Liver (tissue), 9 donors: ENCODE results near the gene ADGRF3. TPM values are rescaled to one million over a fixed set of nuclear protein-coding genes. Genes with fewer than 3 reads are reported as not detected.
"Not testable (repeated sequence)": the region's sequence is repeated elsewhere in the genome, so short reads cannot be mapped to it uniquely, and the experiment has no call there.

ENCODE experiments used
- DNase-seq: peaks from one replicate; pipeline ENCODE4 v3.0.0-alpha.2; 2017; ENCODE audit warnings: low spot score
- H3K27ac ChIP-seq, 2 donors: one replicate each; pipeline ENCODE4 v1.7.0; 2013; ENCODE audit warnings: inconsistent platforms in 2 of 2, low read length in 2 of 2, control low read depth in 1 of 2, low read depth in 1 of 2, mild to moderate bottlenecking in 1 of 2
- H3K27me3 ChIP-seq, 4 donors: one replicate each; pipeline versions ENCODE4 v1.6.1 to v1.7.0; 2013; ENCODE audit warnings: low read length in 3 of 4, inconsistent platforms in 1 of 4, mild to moderate bottlenecking in 1 of 4, moderate library complexity in 1 of 4; ENCODE audit not compliant: control insufficient read depth in 4 of 4, insufficient read depth in 4 of 4
- H3K36me3 ChIP-seq, 4 donors: one replicate each; pipeline versions ENCODE4 v1.6.1 to v1.7.0; 2013; ENCODE audit warnings: low read length in 3 of 4, mild to moderate bottlenecking in 3 of 4, low read depth in 1 of 4, moderate library complexity in 1 of 4; ENCODE audit not compliant: control insufficient read depth in 4 of 4, insufficient read depth in 3 of 4
- H3K4me1 ChIP-seq, 4 donors: one replicate each; pipeline versions ENCODE4 v1.6.1 to v1.7.0; 2013; ENCODE audit warnings: low read length in 3 of 4, mild to moderate bottlenecking in 3 of 4, moderate library complexity in 1 of 4; ENCODE audit not compliant: control insufficient read depth in 4 of 4, insufficient read depth in 4 of 4
- H3K4me3 ChIP-seq, 3 donors: one replicate each; pipeline versions ENCODE4 v1.6.1 to v1.7.0; 2013; ENCODE audit warnings: low read length in 3 of 3, control low read depth in 1 of 3, low read depth in 1 of 3, mild to moderate bottlenecking in 1 of 3
- H3K9ac ChIP-seq, 2 donors: one replicate each; pipeline ENCODE4 v1.7.0; 2013; ENCODE audit warnings: low read length in 2 of 2, mild to moderate bottlenecking in 2 of 2, moderate library complexity in 2 of 2, control low read depth in 1 of 2, low read depth in 1 of 2
- H3K9me3 ChIP-seq, 4 donors: one replicate each; pipeline versions ENCODE4 v1.6.1 to v1.7.0; 2013; ENCODE audit warnings: low read length in 3 of 4; ENCODE audit not compliant: control insufficient read depth in 4 of 4
- ATF3 ChIP-seq: IDR thresholded peaks from 2 replicates; pipeline ENCODE4 v1.6.1; 2016; ENCODE audit warnings: antibody characterized with exemption
- EGR1 ChIP-seq, 2 donors: IDR thresholded peaks; 2 replicates each; pipeline ENCODE4 v1.6.1; 2016 to 2018; ENCODE audit warnings: antibody characterized with exemption in 2 of 2, low read depth in 2 of 2
- FOXA1 ChIP-seq: IDR thresholded peaks from 2 replicates; pipeline ENCODE4 v1.6.1; 2016; ENCODE audit warnings: antibody characterized with exemption
- FOXA2 ChIP-seq: IDR thresholded peaks from 2 replicates; pipeline ENCODE4 v1.6.1; 2016; ENCODE audit warnings: antibody characterized with exemption
- GABPA ChIP-seq, 2 donors: IDR thresholded peaks in 1 of 2; conservative IDR thresholded peaks in 1 of 2; 2 replicates each; pipeline ENCODE4 v1.6.1; 2016; ENCODE audit warnings: antibody characterized with exemption in 2 of 2, mild to moderate bottlenecking in 1 of 2, moderate library complexity in 1 of 2
- HNF4A ChIP-seq, 2 donors: conservative IDR thresholded peaks; 2 replicates each; pipeline ENCODE4 v1.6.1; 2016; ENCODE audit warnings: antibody characterized with exemption in 2 of 2, mild to moderate bottlenecking in 2 of 2
- HNF4G ChIP-seq: IDR thresholded peaks from 2 replicates; pipeline ENCODE4 v1.6.1; 2016; ENCODE audit warnings: antibody characterized with exemption
- JUND ChIP-seq, 2 donors: IDR thresholded peaks; 2 replicates each; pipeline ENCODE4 v1.6.1; 2016; ENCODE audit warnings: antibody characterized with exemption in 2 of 2
- NR2F2 ChIP-seq: IDR thresholded peaks from 2 replicates; pipeline ENCODE4 v1.6.1; 2016; ENCODE audit warnings: antibody characterized with exemption
- RXRA ChIP-seq, 2 donors: IDR thresholded peaks; 2 replicates each; pipeline ENCODE4 v1.6.1; 2017 to 2018; ENCODE audit warnings: antibody characterized with exemption in 2 of 2, mild to moderate bottlenecking in 1 of 2
- WGBS: extraction: QIAGEN DNeasy Blood & Tissue Kit; methylation state at CpG from one replicate; pipeline ENCODE4 v1.1.7; 2013; 5-methylcytosine and 5-hydroxymethylcytosine counted together
- polyA plus RNA-seq, 2 donors: library from polyadenylated mRNA; stranded (reverse) in 1 of 2; unstranded in 1 of 2; fragments of 200-250 nt in 1 of 2; fragments of >200 nt in 1 of 2; fragmentation: Nextera tagmentation in 1 of 2; extraction: Ambion mirVana in 1 of 2; gene quantifications; one replicate each; pipeline versions ENCODE4 v1.2.1 to v1.2.3, GENCODE V29; 2013 to 2015
- total RNA-seq, 2 donors: library from RNA; depleted of rRNA; stranded (reverse); fragments of >200 nt; gene quantifications; one replicate each; pipeline ENCODE4 v1.2.3, GENCODE V29; 2014
- TF ChIP-seq, protein P1 (sequence below): fragments of 150-350 bp; IDR thresholded peaks from 2 replicates; pipeline ENCODE4 v1.5.1; 2017; ENCODE audit warnings: improper control_type of control experiment, low read depth, low read length; ENCODE audit not compliant: missing input control
- TF ChIP-seq, protein P2 (sequence below): IDR thresholded peaks from 2 replicates; pipeline ENCODE4 v1.6.1; 2016; ENCODE audit warnings: antibody characterized with exemption, mild to moderate bottlenecking
- donor health status: healthy.
- donor health status: healthy.
- donor health status: healthy.
- donor health status: healthy.
- donor health status: healthy.

The ADGRF3 gene
- total and polyA plus RNA-seq, 4 donors = 0.07 to 0.25 (median 0.10) TPM

DNA sequence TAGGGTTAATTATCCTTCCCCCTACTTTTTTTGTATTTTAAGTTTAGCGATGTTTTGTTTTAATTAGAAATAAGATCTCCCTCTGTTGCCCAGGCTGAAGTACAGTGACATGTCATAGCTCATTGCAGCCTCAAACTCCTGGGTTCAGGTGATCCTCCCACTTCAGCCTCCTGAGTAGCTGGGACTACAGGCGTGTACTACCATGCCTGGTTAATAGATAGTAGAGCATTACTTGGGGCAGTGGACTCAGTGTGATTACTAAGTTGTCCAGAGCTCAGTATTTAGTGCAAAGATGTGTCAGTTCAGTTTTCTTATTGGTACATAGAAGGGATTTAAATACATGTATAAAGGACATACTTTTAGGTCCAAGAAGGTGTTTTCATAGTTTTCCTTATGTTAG lies 9.5 kb upstream of the ADGRF3 start:
- Histone ChIP-seq H3K4me1 (peaks cover 0 to 2% (median under 1%) of the 10 kb centered on the region in 4 donors), H3K9ac (no peak overlapping the region), H3K4me3 (no peak overlapping the region), H3K9me3 (no peaks in the 10 kb centered on the region), H3K27me3 (no peaks in the 10 kb centered on the region), H3K36me3 (peaks cover 0 to 5% (median 0%) of the 10 kb centered on the region in 4 donors), H3K27ac (no peak overlapping the region)
- TF ChIP-seq, protein P1, sequence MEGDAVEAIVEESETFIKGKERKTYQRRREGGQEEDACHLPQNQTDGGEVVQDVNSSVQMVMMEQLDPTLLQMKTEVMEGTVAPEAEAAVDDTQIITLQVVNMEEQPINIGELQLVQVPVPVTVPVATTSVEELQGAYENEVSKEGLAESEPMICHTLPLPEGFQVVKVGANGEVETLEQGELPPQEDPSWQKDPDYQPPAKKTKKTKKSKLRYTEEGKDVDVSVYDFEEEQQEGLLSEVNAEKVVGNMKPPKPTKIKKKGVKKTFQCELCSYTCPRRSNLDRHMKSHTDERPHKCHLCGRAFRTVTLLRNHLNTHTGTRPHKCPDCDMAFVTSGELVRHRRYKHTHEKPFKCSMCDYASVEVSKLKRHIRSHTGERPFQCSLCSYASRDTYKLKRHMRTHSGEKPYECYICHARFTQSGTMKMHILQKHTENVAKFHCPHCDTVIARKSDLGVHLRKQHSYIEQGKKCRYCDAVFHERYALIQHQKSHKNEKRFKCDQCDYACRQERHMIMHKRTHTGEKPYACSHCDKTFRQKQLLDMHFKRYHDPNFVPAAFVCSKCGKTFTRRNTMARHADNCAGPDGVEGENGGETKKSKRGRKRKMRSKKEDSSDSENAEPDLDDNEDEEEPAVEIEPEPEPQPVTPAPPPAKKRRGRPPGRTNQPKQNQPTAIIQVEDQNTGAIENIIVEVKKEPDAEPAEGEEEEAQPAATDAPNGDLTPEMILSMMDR = no peak
- TF ChIP-seq HNF4A (conservative IDR thresholded peaks at IDR 0.05) = no peak
- WGBS = 96% methylated on average over 2 of the region's 2 CpGs
- DNase-seq = no peak

DNA sequence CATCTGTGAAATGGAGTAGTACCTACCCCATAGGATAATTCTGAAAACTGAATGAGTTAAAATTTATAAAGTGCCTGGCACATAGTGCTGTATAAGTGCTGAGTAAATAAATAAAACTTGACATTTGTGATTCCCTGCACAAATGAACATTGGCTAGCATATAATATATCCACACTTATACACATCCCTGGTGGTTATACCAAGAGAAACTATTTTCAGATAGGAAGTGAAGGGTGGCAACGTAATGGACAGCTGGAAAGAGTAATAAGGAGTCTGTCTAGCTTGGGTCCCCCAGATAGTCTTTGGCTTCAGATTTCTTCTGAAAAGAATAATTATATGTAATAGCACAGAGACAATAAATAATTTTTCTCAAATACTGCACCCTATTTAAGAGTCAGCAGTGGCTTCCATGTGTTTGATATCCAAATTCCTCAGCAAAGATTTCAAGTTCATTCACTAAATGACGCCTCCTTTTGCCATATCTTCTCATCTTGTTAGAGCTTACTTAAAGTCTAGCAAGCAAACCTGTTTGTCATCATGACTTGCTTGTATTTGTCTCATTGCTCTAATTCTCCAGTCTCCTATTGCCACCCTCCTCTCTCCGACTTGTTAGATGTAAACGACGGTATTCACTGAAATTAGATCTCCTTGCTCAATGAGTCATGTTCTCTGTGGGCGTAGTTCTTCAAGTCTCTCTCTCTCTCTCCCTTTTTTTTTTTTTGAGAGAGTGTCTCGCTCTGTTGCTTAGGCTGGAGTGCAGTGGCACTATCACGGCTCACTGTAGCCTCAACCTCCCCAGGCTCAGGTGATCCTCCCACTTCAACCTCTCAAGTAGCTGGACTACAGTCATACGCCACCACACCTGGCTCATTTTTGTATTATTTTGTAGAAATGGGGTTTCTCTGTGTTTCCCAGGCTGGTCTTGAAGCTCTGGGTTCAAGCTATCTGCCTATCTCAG lies 8.7 kb upstream of the ADGRF3 start:
- no peak for DNase-seq
- 93% methylated on average over 9 of the region's 9 CpGs for WGBS
- TF ChIP-seq NR2F2 = no peak
- Histone ChIP-seq H3K36me3 (peaks cover 0 to 5% (median 0%) of the 10 kb centered on the region in 4 donors), H3K27ac (no peak overlapping the region), H3K9me3 (no peaks in the 10 kb centered on the region), H3K4me1 (peaks cover 0 to 2% (median 2%) of the 10 kb centered on the region in 4 donors), H3K4me3 (no peak overlapping the region), H3K27me3 (no peaks in the 10 kb centered on the region), H3K9ac (no peak overlapping the region)

- H3K36me3 ChIP-seq, H3K27me3 ChIP-seq, H3K4me1 ChIP-seq, DNase-seq, H3K9ac ChIP-seq, H3K27ac ChIP-seq, H3K4me3 ChIP-seq, H3K9me3 ChIP-seq: not testable (repeated sequence)
- 98% methylated on average over 16 of the region's 16 CpGs for WGBS
Measured at GRCh38 chr2:26354469-26354868, 7.9 kb upstream of the ADGRF3 start.

DNA sequence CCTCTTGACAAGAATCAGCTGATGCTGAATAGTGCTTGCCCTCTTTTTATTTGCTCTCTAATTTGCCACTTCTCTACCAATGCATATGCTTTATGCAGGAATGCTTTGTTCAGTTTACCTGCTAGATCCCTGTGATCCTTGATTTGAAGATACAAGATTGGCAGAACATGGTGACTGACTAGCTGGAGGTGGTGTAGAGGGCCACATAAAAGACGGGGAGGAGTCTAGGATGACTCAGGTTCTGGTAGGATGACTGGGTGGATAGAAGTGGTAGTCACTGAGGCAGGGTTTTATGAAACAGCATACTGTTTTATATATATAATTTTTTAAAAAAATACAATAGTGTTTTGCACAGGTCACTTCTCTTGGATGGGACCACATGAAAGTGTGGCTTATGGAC lies 6.3 kb upstream of the ADGRF3 start:
- Histone ChIP-seq H3K9ac (no peak overlapping the region), H3K36me3 (peaks cover 0 to 5% (median 0%) of the 10 kb centered on the region in 4 donors), H3K9me3 (no peaks in the 10 kb centered on the region), H3K27ac (no peak overlapping the region), H3K4me3 (no peak overlapping the region), H3K4me1 (peaks cover 3 to 6% (median 4%) of the 10 kb centered on the region in 4 donors), H3K27me3 (no peaks in the 10 kb centered on the region)
- 99% methylated on average over 1 of the region's 1 CpG for WGBS
- DNase-seq = no peak
- TF ChIP-seq, protein P1 = no peak
- TF ChIP-seq JUND (IDR thresholded peaks at IDR 0.05) (no peak), FOXA1 (no peak), ATF3 (no peak), FOXA2 (no peak), EGR1 (IDR thresholded peaks at IDR 0.05; ENCODE audit: low read depth in 2 of 2) (no peak), NR2F2 (no peak), GABPA (IDR thresholded peaks at IDR 0.05 in 1 of 2, conservative IDR thresholded peaks at IDR 0.05 in 1 of 2) (no peak), RXRA (IDR thresholded peaks at IDR 0.05) (no peak), HNF4G (no peak), HNF4A (conservative IDR thresholded peaks at IDR 0.05) (no peak)
- TF ChIP-seq, protein P2, sequence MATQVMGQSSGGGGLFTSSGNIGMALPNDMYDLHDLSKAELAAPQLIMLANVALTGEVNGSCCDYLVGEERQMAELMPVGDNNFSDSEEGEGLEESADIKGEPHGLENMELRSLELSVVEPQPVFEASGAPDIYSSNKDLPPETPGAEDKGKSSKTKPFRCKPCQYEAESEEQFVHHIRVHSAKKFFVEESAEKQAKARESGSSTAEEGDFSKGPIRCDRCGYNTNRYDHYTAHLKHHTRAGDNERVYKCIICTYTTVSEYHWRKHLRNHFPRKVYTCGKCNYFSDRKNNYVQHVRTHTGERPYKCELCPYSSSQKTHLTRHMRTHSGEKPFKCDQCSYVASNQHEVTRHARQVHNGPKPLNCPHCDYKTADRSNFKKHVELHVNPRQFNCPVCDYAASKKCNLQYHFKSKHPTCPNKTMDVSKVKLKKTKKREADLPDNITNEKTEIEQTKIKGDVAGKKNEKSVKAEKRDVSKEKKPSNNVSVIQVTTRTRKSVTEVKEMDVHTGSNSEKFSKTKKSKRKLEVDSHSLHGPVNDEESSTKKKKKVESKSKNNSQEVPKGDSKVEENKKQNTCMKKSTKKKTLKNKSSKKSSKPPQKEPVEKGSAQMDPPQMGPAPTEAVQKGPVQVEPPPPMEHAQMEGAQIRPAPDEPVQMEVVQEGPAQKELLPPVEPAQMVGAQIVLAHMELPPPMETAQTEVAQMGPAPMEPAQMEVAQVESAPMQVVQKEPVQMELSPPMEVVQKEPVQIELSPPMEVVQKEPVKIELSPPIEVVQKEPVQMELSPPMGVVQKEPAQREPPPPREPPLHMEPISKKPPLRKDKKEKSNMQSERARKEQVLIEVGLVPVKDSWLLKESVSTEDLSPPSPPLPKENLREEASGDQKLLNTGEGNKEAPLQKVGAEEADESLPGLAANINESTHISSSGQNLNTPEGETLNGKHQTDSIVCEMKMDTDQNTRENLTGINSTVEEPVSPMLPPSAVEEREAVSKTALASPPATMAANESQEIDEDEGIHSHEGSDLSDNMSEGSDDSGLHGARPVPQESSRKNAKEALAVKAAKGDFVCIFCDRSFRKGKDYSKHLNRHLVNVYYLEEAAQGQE = no peak
